ENCODE results near the gene TOP1. TPM values are rescaled to one million over a fixed set of nuclear protein-coding genes. Genes with fewer than 3 reads are reported as not detected.
A peak's percentile ranks its signal among the peaks of the same experiment; 100 is the strongest.

TOP1 gene
- polyA plus RNA-seq, 1 of the 3 experiments (the other 2 are of a cell fraction), result 11.9 TPM

GRCh38 chr20:41004531-41005360 lies 23.9 kb upstream of the TOP1 start:
- no peaks in the 10 kb centered on the region for H4K20me1 ChIP-seq (ENCODE audit: insufficient read depth)
- no peak overlapping the region for H2AFZ ChIP-seq (ENCODE audit: low read depth)
- peaks cover 5 to 55% of the 10 kb centered on the region in 2 experiments; a peak in 3 of 4 replicates for H3K4me1 ChIP-seq (ENCODE audit: control insufficient read depth in 1 of 2, insufficient read depth in 2 of 2, low read depth in 1 of 2, low read length in 1 of 2)
- H3K9me3 ChIP-seq, result no peaks in the 10 kb centered on the region
- no peak overlapping the region; the same call in 1 of the 2 replicates for H3K9ac ChIP-seq
- H3K79me2 ChIP-seq (ENCODE audit: insufficient read depth), result 0 out of 2 replicates have a peak, but pooled peaks cover 6% of the 10 kb centered on the region
- H3K4me2 ChIP-seq, result peak overlapping the region; percentile 71
- CTCF ChIA-PET, result interaction anchor here (0.7 to 1.8 kb wide), 2 partner anchors 14 to 406 kb away, joined by 3 to 13 read pairs; no protein-coding TSS in a partner anchor
- H3K9me2 ChIP-seq, result no peaks in the 10 kb centered on the region
- peak overlapping the region; percentile 13 to 99; a peak in 3 of 4 replicates for H3K27ac ChIP-seq (ENCODE audit: low read depth in 2 of 2, low read length in 1 of 2)
- POLR2A ChIA-PET, result no interaction called here
- 74% methylated on average over 5 of the region's 8 CpGs for WGBS (ENCODE audit: low lambda C conversion rate)
- no peaks in the 10 kb centered on the region for H3K27me3 ChIP-seq (ENCODE audit: insufficient read depth)
- DNase-seq, result no peak
- TF ChIP-seq GABPA (IDR thresholded peaks at IDR 0.05; ENCODE audit: low read depth), result no peak
- no peak for TF ChIP-seq MEF2A (IDR thresholded peaks at IDR 0.05; ENCODE audit: borderline replicate concordance, low read depth)
- TF ChIP-seq USF2 (IDR thresholded peaks at IDR 0.05; ENCODE audit: borderline replicate concordance, low read depth, low read length), result no peak
- no peak for TF ChIP-seq RFX5 (IDR thresholded peaks at IDR 0.05; ENCODE audit: low read length)
- no peak for TF ChIP-seq TCF12 (IDR thresholded peaks at IDR 0.05)
- no peak for TF ChIP-seq CTCF (IDR thresholded peaks at IDR 0.05)
- no peak for TF ChIP-seq POLR2AphosphoS5 (IDR thresholded peaks at IDR 0.05; ENCODE audit: low read depth, low read length)
- no peak for TF ChIP-seq SIN3A (IDR thresholded peaks at IDR 0.05; ENCODE audit: borderline replicate concordance, low read depth, low read length)
- no peak for TF ChIP-seq RCOR1 (IDR thresholded peaks at IDR 0.05; ENCODE audit: low read length)
- TF ChIP-seq MAX (IDR thresholded peaks at IDR 0.05; ENCODE audit: low read depth), result no peak
- no peak for TF ChIP-seq EZH2phosphoT487 (IDR thresholded peaks at IDR 0.05; ENCODE audit: borderline replicate concordance, low read depth)
- TF ChIP-seq EP300 (IDR thresholded peaks at IDR 0.05; ENCODE audit: borderline replicate concordance in 1 of 2, low read depth in 1 of 2, low read length in 1 of 2), result no peak
- no peak for TF ChIP-seq RAD21 (IDR thresholded peaks at IDR 0.05; ENCODE audit: low read length)
- no peak for TF ChIP-seq IRF3 (IDR thresholded peaks at IDR 0.05; ENCODE audit: low read depth, low read length)
- TF ChIP-seq NRF1 (IDR thresholded peaks at IDR 0.05; ENCODE audit: low read depth, low read length), result no peak
- no peak for TF ChIP-seq FOSL2 (IDR thresholded peaks at IDR 0.05; ENCODE audit: borderline replicate concordance, low read depth)
- TF ChIP-seq TAF1 (IDR thresholded peaks at IDR 0.05; ENCODE audit: borderline replicate concordance, low read depth, low read length), result no peak
- no peak for TF ChIP-seq TEAD4 (IDR thresholded peaks at IDR 0.05; ENCODE audit: borderline replicate concordance, insufficient read depth)
- no peaks in the 10 kb centered on the region for H3K36me3 ChIP-seq (replicated peaks in 1 of 2; ENCODE audit: control insufficient read depth in 1 of 2, insufficient read depth in 2 of 2, low read length in 1 of 2)
- H3F3A ChIP-seq (replicated peaks; ENCODE audit: insufficient read depth), result peaks cover 34% of the 10 kb centered on the region
- H3K4me3 ChIP-seq (ENCODE audit: low read depth in 2 of 2, low read length in 1 of 2), result peak overlapping the region in 1 of 2 experiments; percentile 25; a peak in 1 of 4 replicates
